Measurements from ENCODE around the gene CBX2.
A peak's percentile ranks its signal among the peaks of the same experiment; 100 is the strongest.

Gene CBX2

GRCh38 chr17:79802039-79802735 lies 24.2 kb downstream of the CBX2 start:
- DNase-seq: no peak

GRCh38 chr17:79802736-79803420 lies 24.9 kb downstream of the CBX2 start:
- no peak for DNase-seq

DNA sequence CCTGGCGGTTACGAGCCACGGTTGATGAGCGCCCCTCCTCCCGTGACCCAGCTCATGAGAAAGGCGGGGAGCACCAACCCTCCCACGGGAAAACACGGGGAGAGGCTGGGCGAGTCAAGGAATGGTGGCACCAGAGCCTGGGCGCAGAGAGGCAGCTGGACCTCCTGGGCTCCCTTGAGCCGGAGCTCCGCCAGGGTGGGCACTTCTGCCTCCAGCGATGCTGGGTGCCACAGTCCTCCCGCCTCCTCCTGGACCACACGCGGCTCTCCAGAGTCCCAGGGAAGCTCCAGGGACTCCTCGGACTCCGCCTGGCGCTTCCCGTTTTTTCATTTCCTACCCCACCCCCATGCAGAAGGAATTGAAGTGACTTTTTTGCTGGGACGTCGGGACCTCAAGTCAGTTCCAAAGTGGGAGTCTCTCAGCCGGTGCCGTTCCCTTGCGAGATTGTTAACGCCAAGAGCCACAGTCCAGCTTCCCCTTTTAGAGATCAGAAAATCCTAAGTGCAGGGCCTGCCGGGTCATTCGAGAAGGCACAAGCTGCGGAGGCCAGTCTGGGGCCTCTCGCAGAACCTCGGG lies 25.6 kb downstream of the CBX2 start:
- DNase-seq: no peak

DNA sequence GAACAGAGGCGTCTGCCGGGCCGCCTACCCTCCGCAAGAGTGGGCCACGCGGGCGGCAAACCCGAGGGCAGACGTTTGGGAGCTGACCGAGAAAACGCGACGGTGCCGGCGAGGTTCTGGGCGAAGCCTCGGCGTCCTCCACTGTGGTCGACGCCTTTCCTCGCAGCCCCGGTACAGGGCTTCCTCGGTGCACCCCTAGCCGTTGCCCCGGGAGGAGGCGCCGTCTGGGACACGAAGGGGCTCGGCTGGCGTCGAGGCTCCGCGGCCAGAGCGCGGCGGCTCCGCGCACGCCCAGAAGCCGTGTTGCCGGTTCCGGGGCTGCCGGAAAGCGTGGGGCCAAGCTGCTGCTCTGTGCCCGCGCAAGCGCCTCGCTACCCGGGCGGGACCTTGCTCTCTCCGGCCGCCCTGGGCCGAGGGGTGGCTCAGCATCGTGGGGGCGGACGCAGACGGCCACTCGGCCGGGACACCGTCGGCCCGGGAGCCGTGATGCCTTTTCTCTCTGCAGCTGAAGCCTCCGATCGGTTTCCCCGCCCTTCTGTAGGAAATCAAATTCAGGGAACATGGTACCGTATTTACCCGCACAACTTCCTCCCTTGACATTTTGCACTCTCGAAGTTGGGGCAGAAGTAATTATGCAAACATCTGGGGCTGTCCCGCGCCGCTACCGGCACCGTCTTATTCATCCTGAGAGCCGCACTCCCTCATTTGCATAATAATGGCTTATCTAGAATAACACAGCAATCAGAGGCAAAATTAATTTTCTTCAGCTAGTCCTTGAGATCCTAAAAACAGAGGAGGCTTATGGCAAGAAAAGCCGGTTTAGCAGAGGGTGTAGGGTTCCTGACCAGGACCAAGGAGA lies 26.3 kb downstream of the CBX2 start:
- no peak for DNase-seq

DNA sequence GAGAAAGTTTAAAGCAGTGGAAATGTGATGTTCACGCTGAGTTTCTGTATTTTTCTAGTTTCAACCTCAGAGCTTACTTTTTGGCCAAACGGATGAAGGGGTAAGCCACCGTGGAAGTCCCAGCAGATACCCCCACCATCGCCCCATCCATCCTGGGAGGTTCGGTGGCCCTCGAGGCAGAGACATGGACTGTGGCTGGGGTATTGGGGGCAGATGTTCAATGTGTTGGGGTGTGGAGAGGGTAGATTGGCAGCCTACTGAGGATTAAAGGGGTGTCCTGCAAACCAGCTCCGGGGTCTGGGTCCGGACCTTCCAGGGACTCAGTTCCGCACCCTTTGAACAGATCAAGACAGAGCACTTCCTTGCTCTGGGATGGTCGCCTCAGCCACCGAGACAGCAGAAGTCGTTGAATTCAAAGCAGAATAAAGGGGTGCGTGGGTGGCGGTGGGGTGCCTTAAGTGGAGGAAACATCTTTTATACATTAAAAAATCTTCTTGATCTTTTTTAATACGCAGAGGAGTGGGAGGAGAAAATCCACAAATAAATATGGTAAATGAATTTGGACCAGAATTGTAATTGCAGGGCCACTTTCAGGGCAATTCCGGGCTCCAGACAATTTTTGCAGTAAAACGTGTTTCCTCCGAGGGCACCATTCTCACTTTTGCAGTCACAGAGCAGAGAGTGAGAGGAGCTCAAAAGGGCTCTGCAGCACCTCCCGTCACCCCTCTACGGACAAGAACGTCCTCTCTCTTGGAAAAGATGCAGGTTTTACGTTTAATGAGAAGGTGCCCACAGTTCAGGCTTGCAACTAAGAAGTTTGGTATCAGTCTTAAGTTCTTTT lies 27.1 kb downstream of the CBX2 start:
- no peak for DNase-seq

- no peak for DNase-seq
Observed at GRCh38 chr17:79806446-79806760, 28.5 kb downstream of the CBX2 start.

DNA sequence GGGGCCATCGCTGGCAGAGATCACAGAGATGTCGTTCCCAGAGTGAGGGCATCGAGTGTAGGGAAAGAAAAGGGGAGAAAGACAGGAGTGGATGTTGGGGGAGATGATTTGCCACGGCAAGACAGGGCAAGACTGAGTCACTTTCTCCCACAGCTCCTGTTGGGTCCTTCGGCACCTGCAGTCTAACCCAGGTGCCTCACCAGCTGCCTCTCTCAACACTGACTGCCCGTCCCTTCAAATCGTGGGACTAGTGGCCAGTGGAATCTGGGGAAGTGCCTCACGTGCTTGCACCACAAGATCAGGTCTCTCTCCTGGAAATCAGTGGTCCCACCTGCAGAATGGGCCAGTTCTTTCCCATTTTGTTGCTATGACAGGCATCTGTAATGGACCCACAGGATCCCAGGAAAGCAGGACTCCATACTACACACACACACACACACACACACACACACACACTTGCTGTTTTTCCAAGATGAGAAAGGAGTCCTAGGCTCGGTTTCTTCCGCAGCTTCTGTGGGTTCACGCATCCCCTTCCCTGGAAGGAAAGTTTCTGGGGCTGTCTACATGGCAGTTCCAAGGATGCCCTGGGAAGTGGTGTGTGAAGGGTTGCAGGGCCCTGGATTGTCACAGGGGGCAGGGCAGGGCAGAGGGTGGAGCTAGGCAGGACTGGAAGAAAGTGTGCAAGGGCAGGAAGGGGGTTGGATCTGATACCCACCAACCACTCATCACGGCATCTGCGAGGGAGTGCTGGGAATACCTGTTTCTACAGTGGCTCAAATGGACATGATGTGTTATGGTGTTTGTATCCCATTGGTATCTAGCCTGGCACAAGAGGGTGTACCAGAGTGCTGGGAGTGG lies 29.1 kb downstream of the CBX2 start:
- DNase-seq: no peak

- peak; percentile 52 for DNase-seq
Observed at GRCh38 chr17:79808763-79809529, 31.0 kb downstream of the CBX2 start.

GRCh38 chr17:79809530-79810129 lies 31.7 kb downstream of the CBX2 start:
- DNase-seq: peak; percentile 15

GRCh38 chr17:79810130-79811010 lies 32.4 kb downstream of the CBX2 start:
- peak; percentile 53 for DNase-seq

DNA sequence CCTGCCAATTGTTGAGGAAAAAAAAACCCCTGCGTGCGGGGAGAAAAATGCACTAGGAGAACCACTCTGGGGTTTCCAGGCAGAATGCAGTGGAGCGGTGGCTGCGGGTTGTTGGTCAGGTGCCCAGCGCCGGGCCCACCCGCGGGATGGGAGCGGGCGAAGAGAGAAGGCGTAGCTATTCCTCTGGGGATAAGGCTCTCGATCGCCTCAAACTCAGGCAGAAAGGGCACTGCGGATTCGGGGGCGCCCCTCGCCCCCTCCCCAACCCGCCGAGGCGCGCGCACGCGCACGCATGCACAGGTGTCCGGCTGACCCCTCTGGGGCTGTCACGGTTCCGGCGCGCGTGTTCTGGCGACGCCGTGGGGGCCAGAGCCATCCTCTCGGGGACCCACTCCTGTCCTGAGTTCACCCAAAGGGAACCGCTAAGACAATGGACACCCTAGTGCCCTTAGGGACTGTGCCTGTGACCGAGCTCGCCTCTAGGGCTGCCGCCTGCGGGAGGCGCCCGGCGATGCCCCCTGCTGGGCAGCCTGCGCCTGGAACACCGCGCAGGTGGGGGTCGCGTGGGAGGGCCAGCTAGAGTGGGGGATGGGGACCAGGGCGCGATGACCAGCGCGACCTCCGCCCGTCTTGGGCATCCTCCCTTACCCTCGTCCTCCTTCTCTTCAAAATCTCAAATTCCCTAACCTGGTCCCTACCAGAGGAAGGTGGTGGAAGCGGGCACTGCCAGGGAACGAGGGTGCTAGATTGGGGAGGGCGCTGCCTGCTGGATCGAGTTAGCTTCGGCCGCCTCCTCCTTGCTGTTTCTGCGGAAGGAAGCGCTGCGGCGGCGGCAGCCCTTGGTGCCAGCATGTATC lies 33.3 kb downstream of the CBX2 start:
- DNase-seq: peak; percentile 63

GRCh38 chr17:79811868-79812352 lies 34.0 kb downstream of the CBX2 start:
- DNase-seq: peak; percentile 60

DNA sequence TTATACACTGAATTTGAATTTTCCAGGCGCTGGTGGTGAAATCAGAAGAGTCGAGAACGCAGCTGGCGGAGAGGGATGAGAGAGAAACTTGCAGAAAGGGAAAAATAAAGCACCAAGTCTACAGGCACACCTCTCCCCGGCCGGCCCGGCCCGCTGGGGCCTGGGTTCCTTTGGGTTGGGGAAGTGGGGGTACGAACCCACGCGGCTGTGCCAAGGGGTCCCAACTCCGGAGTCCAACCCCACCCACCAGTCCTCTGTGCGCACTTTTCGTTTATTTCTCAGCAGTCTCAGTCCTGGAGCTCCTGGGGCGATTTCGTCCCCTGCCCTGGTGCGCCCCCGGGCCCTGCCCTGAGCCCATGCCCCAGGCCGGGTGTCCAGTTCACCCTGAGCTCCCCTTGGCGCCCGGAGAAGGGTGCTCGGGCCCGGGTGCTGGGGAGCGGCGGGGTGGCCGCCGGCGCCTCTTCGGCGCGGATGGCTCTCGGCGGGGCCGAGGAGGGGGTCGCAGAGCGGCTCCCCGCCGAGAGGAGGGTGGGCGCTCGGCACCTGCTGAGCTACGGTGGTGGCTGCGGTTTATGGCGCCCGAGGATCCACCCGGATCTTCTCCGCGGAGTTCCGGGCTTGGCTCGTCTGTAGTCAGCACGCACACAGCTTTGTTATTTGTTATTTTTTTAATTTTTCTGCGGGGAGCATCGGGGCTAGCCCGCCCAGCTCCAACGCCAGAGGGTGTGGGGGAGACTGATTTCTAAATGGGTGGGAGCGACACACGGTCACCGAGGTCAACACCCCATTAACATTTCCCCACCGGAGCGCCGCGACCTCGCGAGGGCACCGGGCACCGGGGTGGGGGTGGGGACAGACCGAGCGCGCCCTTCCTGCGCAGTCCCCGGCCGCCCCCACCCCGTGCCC lies 34.7 kb downstream of the CBX2 start:
- peak; percentile 60 for DNase-seq

- DNase-seq: peak; percentile 23
Observed at GRCh38 chr17:79813297-79814126, 35.6 kb downstream of the CBX2 start.

DNA sequence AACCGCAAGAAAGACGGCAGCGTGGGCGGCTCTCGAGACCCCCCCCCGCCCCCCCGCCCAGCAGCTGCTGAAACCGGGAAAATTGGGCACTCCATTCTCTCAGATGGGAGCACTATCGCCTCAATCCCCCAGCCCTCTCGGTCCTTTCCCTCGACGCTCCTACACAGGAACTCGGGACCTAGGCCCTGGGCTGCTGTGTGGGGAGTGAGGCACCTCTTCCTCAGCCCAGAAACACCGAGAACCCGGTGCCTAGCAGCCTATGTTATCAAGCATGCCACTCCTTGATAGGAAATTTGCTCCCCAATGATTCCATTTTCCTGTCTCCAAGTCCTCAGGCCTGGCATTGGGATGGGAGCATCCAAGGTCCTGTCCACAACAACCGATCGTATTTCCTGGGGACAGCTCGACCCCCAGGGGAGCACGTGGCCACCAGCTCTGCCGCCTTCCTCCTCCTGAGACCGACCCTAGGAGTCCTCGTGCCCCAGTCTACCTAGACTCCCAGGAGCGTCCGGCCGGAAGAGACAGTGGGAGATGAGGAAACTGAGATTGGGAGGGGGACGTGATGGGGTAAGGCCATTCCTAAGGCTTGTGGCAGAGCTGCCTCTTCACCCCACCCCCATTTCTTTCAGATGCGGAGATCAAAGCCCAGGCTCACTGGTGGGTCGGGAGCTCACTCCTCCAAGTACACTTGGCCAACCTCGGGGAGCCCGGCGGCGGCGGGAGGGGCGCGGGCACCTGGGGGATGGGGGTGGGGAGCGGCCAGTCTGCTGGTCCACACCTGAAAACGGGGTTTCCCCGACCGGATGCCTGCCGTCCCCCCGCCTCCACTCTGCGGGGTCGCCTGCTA lies 36.4 kb downstream of the CBX2 start:
- no peak for DNase-seq

Data from DMS79 treated with DMSO at 0.1 percent for 48 hours (cell line).